ENCODE data around the gene PTPRM. TPM values are rescaled to one million over a fixed set of nuclear protein-coding genes. Genes with fewer than 3 reads are reported as not detected.

PTPRM gene
- total RNA-seq, 4 donors from 2014 or later = 62.7 to 94.0 (median 76.0) TPM

- Histone ChIP-seq H3K27ac (replicated peaks in 1 of 4) (peak overlapping the region in 3 of 4 donors; percentile 21 to 39 (median 24)), H3K4me1 (peaks cover 28 to 35% (median 34%) of the 10 kb centered on the region in 4 donors), H3K36me3 (no peaks in the 10 kb centered on the region), H3K4me3 (no peak overlapping the region), H3K27me3 (no peaks in the 10 kb centered on the region), H3K9me3 (no peaks in the 10 kb centered on the region)
- WGBS = 36% methylated on average over 4 of the region's 4 CpGs
- intact Hi-C loops (cut with DNase I) = loop anchor here (10.0 kb wide), 1 partner anchor 362 kb away; no protein-coding TSS in a partner anchor
- DNase-seq (ENCODE audit: extremely low spot score) = no peak
- TF ChIP-seq POLR2AphosphoS5 (IDR thresholded peaks at IDR 0.05) = no peak
- TF ChIP-seq EP300 (IDR thresholded peaks at IDR 0.05) = no peak
- no peak for TF ChIP-seq POLR2A (IDR thresholded peaks at IDR 0.05; ENCODE audit: low read depth)
- no peak for TF ChIP-seq CTCF (IDR thresholded peaks at IDR 0.05)
These were observed 609.4 kb downstream of the PTPRM start for GRCh38 chr18:8176554-8176953.

- intact Hi-C loops (cut with DNase I) = loop anchor here (10.0 kb wide), 1 partner anchor 363 kb away; no protein-coding TSS in a partner anchor
- 54% methylated on average over 3 of the region's 3 CpGs for WGBS
- Histone ChIP-seq H3K36me3 (no peaks in the 10 kb centered on the region), H3K4me3 (no peak overlapping the region), H3K4me1 (peaks cover 28 to 35% (median 34%) of the 10 kb centered on the region in 4 donors), H3K27ac (replicated peaks in 1 of 4) (peak overlapping the region in 3 of 4 donors; percentile 4 to 37 (median 24)), H3K9me3 (no peaks in the 10 kb centered on the region), H3K27me3 (no peaks in the 10 kb centered on the region)
- DNase-seq (ENCODE audit: extremely low spot score) = no peak
- TF ChIP-seq POLR2AphosphoS5 (IDR thresholded peaks at IDR 0.05) (no peak), POLR2A (IDR thresholded peaks at IDR 0.05; ENCODE audit: low read depth) (no peak), CTCF (IDR thresholded peaks at IDR 0.05) (no peak), EP300 (IDR thresholded peaks at IDR 0.05) (no peak)
These were observed 610.4 kb downstream of the PTPRM start for GRCh38 chr18:8177330-8178016.

GRCh38 chr18:8186413-8186812 lies 619.3 kb downstream of the PTPRM start:
- WGBS = 69% methylated on average over 2 of the region's 2 CpGs
- H3K36me3 ChIP-seq = no peaks in the 10 kb centered on the region
- H3K27me3 ChIP-seq = no peaks in the 10 kb centered on the region
- no peak overlapping the region for H3K27ac ChIP-seq (replicated peaks in 1 of 4)
- H3K4me1 ChIP-seq = peaks cover 0 to 24% (median 8%) of the 10 kb centered on the region in 4 donors
- intact Hi-C loops (cut with DNase I) = no loop called here
- no peak for DNase-seq (ENCODE audit: extremely low spot score)
- H3K4me3 ChIP-seq = no peak overlapping the region
- TF ChIP-seq EP300 (IDR thresholded peaks at IDR 0.05) (no peak), POLR2A (IDR thresholded peaks at IDR 0.05; ENCODE audit: low read depth) (no peak), CTCF (IDR thresholded peaks at IDR 0.05) (no peak), POLR2AphosphoS5 (IDR thresholded peaks at IDR 0.05) (no peak)
- H3K9me3 ChIP-seq = no peaks in the 10 kb centered on the region

GRCh38 chr18:8188184-8188583 lies 621.1 kb downstream of the PTPRM start:
- H3K36me3 ChIP-seq = no peaks in the 10 kb centered on the region
- DNase-seq (ENCODE audit: extremely low spot score) = no peak
- peaks cover 0 to 24% (median 8%) of the 10 kb centered on the region in 4 donors for H3K4me1 ChIP-seq
- no peak for TF ChIP-seq CTCF (IDR thresholded peaks at IDR 0.05)
- TF ChIP-seq POLR2A (IDR thresholded peaks at IDR 0.05; ENCODE audit: low read depth) = no peak
- TF ChIP-seq POLR2AphosphoS5 (IDR thresholded peaks at IDR 0.05) = no peak
- TF ChIP-seq EP300 (IDR thresholded peaks at IDR 0.05) = no peak
- intact Hi-C loops (cut with DNase I) = no loop called here
- H3K9me3 ChIP-seq = no peaks in the 10 kb centered on the region
- no peaks in the 10 kb centered on the region for H3K27me3 ChIP-seq
- no peak overlapping the region for H3K4me3 ChIP-seq
- no peak overlapping the region for H3K27ac ChIP-seq (replicated peaks in 1 of 4)
- WGBS = 93% methylated on average over 7 of the region's 7 CpGs

Data from esophagus muscularis mucosa (tissue), 4 donors.